Activated effector memory CD4-positive, alpha-beta T cell treated with Interleukin-2 at 50 U/mL for 16 hours (primary cell): ENCODE measurements around the gene PDGFC.

Source experiments
- DNase-seq: peaks from one replicate; pipeline ENCODE4 v3.0.0-alpha.2; 2020

Gene PDGFC

GRCh38 chr4:156972379-156973015, 898 bp upstream of the PDGFC start:
- no peak for DNase-seq

GRCh38 chr4:156971165-156971675, 379 bp downstream of the PDGFC start:
- DNase-seq: no peak

DNA sequence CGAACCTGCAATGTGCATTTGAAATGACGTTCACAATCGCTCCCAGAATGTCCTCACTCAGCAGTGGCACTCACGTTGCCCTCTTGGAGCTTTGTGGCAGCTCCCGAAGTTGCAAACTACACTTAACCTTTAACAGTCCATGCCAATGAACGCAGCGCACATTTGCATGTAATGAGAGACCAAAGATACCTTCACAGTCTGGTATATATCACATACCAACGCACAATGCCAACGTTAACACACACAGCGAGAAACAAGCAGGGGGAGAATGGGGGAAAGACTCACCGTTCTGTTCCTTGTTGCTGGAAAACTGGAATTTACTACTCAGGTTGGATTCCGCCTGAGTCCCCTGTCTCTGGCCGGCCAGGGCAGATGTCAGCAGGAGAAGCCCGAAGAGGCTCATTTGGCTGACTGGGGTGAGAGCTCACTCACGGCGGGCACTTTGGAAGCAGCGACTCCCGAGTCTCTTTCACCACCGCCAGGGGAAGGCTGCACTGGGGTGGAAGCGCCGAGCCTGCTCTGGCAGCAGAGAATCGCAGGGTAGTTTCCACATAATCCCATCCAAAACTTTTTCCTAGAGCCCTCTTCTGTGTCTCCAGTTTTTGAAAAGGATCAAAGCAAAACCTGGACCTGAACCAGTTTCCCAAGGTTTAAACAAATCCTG, 966 bp downstream of the PDGFC start:
- no peak for DNase-seq

DNA sequence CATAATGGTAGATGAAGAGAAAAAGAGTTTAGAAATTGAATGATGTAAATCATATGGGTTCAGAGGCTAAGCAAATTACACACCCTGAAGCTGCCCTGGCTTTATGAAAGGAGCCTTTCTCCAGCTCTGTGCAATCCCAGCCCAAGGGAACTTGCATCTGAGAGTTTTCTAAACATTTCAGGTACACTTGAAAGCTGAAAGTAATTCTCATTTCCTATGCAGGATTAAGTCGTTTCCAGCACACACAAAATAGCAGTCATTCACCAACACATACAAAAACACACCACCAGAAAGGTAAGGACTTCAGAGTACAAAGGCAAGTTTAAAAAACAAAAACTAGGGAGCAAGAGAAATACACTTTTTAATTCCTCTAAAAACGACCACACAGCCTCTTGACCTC, 1.7 kb downstream of the PDGFC start:
- DNase-seq: no peak

- no peak for DNase-seq
Measured at GRCh38 chr4:156969101-156969500, 2.5 kb downstream of the PDGFC start.

GRCh38 chr4:156968479-156968984, 3.1 kb downstream of the PDGFC start:
- DNase-seq: no peak

DNA sequence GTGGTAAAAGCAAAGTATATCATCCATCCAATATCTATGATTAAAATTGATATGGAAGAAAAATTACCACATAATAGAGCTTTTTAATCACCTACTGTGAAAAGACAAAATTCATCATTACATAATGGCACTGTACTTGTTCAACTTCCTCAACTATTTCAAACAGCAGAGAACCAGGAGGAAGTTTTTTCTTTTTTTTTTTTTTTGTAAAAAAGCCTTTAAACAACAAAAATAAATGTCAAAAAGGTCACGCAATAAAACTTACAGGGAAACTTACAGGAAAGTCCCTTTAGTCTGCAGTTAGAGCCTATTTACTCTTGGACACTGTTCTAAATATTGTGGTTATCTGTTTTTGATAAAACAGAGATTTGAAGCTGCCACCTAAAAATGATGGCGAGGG, 4.8 kb downstream of the PDGFC start:
- no peak for DNase-seq

GRCh38 chr4:156963419-156963818, 8.2 kb downstream of the PDGFC start:
- no peak for DNase-seq

GRCh38 chr4:156962528-156962974, 9.0 kb downstream of the PDGFC start:
- DNase-seq: no peak

- no peak for DNase-seq
Measured at GRCh38 chr4:156962058-156962358, 9.6 kb downstream of the PDGFC start.

DNA sequence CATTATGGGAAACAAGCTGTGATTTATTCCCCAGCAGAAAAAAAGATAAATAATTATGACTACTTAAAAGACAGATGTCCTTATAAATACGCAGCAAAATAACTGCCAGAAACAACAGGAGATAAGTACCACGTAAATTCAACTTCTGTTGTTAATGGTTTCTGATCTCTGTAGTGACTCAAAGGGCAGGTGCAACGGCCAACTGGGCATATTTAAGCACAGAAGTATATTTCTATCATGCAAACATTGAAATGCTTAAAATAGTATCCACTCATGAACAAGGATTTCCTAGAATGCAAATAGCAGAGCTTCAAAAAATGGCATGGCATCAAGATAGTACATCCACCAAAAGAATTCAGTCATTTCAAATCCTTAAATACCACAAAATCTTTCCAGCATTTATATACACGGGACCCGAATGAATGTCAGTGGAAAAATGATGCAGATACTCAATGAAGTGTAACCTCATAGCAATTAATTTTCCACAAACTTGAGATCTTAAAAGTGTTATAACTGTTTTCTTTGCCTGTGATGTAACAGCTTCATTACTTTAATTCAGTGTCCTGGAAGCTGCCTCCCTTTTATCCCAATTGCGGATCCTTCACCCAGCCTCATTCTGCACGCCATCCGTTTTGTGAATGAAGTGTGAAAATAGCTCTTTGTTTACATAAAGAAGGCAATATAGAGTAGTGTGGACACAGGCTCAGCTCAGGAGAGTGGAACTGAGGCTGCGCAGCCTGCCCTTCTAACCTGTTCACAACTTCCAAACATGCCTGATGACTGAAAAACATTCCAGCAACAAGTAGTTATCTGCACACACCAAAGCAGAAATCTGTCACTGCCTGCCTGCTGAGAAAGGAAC, 10.2 kb downstream of the PDGFC start:
- DNase-seq: no peak

DNA sequence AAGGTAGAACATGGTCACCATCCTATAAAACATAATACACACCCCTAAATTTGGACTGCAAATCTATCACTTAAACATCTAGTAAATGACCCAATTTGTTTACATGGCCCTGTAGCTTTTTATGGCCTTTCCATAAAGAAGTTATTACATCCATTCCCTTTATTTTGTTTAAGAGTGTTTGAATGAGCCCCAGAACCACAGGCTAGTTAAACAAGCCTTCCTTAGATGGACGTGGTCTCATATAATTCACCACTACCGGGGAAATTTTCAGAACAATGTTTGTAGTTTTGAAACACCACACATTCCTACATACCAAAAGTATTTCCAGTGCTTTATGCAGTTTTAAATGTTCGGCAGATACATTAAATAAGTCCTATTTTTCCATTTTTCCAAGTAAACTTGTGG, 12.3 kb downstream of the PDGFC start:
- no peak for DNase-seq

DNA sequence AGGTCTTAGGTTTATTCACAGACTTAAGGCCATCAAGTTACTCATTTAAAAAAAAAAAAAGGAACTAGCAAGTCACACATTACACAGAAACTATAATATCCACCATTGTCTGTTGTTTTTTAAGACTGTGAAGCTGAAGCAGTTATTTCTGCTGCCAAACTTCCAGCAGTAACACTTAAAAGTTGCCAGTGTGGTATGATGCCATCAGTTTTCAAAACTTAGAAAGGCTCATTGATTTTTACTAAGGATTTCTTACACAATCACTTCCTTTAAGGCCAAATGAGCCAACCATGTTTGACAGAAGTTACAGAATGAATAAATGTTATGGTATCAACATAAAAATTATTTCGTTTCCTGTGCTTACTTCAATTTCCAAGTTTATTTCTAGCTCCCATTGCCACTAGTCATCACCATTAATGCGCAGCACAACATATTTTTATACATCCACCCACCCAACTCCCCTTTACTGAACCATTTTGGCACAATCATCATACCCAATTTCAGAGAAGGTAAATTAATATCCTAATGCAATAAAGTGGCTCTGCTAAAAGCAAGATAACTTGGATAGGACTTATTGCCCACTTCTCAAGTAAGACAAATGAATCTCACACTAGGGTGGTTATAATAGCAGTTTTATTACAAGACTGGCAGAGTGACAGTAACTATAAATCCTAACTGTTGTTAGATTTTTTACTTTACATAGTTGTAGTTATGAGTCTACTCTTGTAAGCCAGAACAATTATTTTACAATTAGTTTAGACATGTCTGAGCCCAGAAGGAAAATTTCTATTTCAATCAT, 13.1 kb downstream of the PDGFC start:
- no peak for DNase-seq

DNA sequence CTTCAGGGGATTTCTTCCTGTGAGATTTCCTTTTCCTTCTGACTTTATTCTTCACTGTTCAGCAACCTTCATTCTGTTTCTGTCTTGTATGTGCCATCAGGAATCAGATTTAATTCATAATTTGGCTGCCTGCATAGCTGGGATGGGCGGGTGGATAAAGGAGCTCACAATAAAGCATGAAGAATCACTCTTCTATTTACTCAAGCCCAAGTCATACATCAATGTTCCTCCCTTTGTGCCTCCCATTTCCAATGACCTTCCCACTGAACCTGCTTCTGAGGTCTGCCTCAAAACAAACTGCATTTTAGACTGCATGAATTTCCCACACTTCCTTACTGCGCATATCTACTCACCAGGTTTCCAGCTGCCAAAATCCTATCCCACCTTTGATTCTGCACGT, 14.0 kb downstream of the PDGFC start:
- DNase-seq: no peak

DNA sequence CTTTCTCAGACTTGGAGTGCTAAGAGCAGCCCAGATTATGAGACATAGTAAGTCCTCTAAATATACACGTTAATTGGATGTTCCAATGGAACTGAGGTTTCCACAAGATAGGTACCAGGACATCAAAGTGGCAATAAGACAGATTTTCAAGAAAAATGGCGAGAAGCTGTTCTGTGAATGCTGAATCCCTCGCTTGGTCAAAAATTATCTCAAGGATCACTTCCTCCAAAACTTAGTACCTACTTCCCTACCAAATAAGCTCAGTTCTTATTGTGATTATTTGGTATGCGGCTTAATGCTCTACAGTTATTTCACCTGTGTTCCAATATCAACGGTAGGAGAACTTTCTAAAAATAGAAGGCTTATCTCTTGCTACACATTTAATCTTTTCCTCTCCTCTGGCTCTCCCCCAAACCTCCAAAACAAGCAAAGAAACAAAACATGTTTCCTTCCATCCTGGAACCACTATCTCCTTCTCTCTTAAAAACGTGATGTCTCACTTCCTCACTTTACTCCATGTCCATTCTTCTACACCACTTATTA, 14.7 kb downstream of the PDGFC start:
- no peak for DNase-seq

GRCh38 chr4:156956359-156956758, 15.2 kb downstream of the PDGFC start:
- DNase-seq: no peak

DNA sequence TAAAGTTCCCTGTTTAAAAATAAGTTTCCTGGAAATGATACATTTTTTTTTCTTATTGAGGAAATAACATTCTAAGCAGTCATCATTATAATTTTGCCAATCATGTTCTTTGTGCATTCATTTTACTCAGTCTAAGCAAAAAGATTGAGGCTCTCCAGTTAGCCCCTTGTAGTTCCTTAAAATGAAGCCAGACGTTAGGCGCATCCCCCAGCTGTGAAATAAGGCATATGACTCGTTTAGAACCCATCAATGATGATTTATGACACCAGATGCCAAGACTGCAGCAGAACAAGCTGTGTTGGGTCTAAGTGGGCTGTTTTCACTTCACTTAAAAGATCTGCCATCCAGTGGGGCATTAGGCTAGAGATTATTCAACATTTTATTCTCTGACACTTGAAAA, 17.0 kb downstream of the PDGFC start:
- no peak for DNase-seq

GRCh38 chr4:156953951-156954350, 17.6 kb downstream of the PDGFC start:
- DNase-seq: no peak

GRCh38 chr4:156953001-156953400, 18.6 kb downstream of the PDGFC start:
- no peak for DNase-seq

DNA sequence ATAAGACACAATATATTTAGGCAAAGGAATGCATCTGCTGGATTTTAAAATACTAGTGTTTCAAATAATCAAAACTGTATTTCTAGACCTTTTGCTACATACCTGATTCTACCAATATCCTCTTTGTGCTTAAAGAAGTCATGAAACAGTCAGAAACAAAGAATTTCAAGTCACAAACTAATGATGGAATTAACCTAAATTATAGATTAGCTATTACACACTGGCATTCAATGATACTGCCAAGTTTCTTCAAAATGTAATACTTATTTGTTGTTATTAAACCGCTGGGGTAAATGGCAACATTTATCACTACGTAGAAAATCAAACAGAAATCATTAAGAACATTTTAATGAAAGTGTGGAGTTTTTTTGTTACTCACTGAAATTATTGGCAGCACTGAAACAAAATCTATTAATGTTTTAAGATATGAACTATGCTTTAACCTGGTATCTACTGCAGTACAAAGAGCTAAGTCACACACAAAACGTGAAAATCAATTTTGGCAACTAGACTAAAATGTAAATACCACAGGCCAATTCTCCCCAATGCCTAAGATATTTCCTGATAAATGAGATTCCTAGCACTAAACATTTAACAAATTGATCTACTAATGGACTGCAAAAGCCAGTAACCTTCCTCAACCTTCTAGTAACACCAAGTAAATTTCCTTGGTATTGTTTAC, 19.4 kb downstream of the PDGFC start:
- DNase-seq: no peak

DNA sequence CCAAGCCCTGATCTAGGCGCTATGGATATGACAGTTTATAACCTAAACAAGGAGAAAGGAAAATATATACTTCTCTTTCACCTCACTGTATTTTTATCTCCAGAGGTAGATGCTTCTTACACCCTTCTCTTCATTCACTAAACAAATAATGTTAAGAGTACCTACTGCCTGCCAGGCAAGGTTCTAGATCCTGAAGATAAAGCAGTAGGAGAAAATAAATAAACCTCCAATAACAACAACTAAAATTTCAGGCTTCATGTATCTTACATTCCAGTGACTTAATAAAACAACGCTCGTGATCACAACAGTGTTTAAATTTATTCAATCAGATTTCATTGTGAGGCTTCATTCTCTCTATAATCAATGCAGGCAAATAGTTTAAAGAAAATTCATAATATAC, 20.7 kb downstream of the PDGFC start:
- DNase-seq: no peak

- DNase-seq: no peak
Measured at GRCh38 chr4:156950090-156950489, 21.5 kb downstream of the PDGFC start.
